ENCODE data around the gene LEP.

DNA sequence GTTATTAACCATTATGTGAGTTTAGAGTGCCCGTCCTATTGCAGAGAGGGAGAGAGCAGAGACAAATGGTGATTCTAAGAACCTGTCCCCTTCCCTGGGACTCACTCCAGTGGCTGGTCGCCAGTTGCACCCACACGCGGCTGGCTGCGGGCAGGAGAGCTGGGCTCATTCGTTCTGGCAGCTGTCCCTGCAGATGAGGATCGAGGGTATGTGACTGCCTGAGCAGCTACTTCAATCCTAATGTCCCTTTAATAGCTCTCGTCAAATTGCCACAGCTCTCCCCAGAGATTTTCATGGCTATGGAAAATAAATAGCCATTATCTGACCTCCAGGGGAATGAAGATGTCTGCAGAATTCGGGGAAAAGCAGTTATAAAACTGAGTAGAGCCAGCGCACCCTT lies 61.1 kb downstream of the LEP start:
- TF ChIP-seq CTCF (IDR thresholded peaks at IDR 0.05; ENCODE audit: low read depth, low read length) (no peak), EZH2phosphoT487 (IDR thresholded peaks at IDR 0.05; ENCODE audit: low read depth) (no peak)
